BE2C (cell line): ENCODE data around the gene PTGR3.

Experiments used
- DNase-seq: peaks from one replicate; pipeline ENCODE4 v3.0.0-alpha.2; 2020
- H3K27me3 ChIP-seq: fragments of 250-450 bp; sonication (Bioruptor Pico); 2 replicates; pipeline ENCODE4 v1.5.1; 2020; ENCODE audit warnings: mild to moderate bottlenecking
- H3K36me3 ChIP-seq: fragments of 250-450 bp; sonication (Bioruptor Pico); 2 replicates; pipeline ENCODE4 v1.5.1; 2020; ENCODE audit warnings: mild to moderate bottlenecking
- H3K4me1 ChIP-seq: fragments of 250-450 bp; sonication (Bioruptor Pico); 2 replicates; pipeline ENCODE4 v1.5.1; 2020
- H3K4me3 ChIP-seq: 2 replicates; pipeline ENCODE4 v1.5.1; 2011; ENCODE audit warnings: low read depth, low read length
- H3K9me3 ChIP-seq: fragments of 250-450 bp; sonication (Bioruptor Pico); 2 replicates; pipeline ENCODE4 v1.5.1; 2020
- CTCF ChIP-seq: IDR thresholded peaks from 2 replicates; pipeline ENCODE4 v1.5.1; 2012; ENCODE audit warnings: mild to moderate bottlenecking, low read depth, low read length

The PTGR3 gene

GRCh38 chr18:75253043-75253442, 44.1 kb upstream of the PTGR3 start:
- H3K36me3 ChIP-seq = no peaks in the 10 kb centered on the region
- no peak for DNase-seq
- H3K4me3 ChIP-seq = no peak overlapping the region
- no peaks in the 10 kb centered on the region for H3K9me3 ChIP-seq
- no peaks in the 10 kb centered on the region for H3K4me1 ChIP-seq
- no peak for TF ChIP-seq CTCF
- no peaks in the 10 kb centered on the region for H3K27me3 ChIP-seq

- DNase-seq = no peak
- no peaks in the 10 kb centered on the region for H3K4me1 ChIP-seq
- no peak overlapping the region for H3K4me3 ChIP-seq
- H3K36me3 ChIP-seq = no peaks in the 10 kb centered on the region
- no peaks in the 10 kb centered on the region for H3K9me3 ChIP-seq
- TF ChIP-seq CTCF = no peak
- no peaks in the 10 kb centered on the region for H3K27me3 ChIP-seq
These were observed 43.2 kb upstream of the PTGR3 start for GRCh38 chr18:75252136-75252535.

GRCh38 chr18:75251466-75251865, 42.5 kb upstream of the PTGR3 start:
- no peak for TF ChIP-seq CTCF
- no peaks in the 10 kb centered on the region for H3K27me3 ChIP-seq
- no peaks in the 10 kb centered on the region for H3K36me3 ChIP-seq
- no peak for DNase-seq
- no peaks in the 10 kb centered on the region for H3K9me3 ChIP-seq
- no peaks in the 10 kb centered on the region for H3K4me1 ChIP-seq
- H3K4me3 ChIP-seq = no peak overlapping the region

GRCh38 chr18:75250471-75250821, 41.5 kb upstream of the PTGR3 start:
- no peak for DNase-seq
- Histone ChIP-seq H3K4me1 (peaks cover 5% of the 10 kb centered on the region; the same call in 1 of the 2 replicates), H3K36me3 (no peaks in the 10 kb centered on the region), H3K9me3 (no peaks in the 10 kb centered on the region), H3K27me3 (no peaks in the 10 kb centered on the region), H3K4me3 (no peak overlapping the region)
- no peak for TF ChIP-seq CTCF

GRCh38 chr18:75249672-75250470, 40.9 kb upstream of the PTGR3 start:
- Histone ChIP-seq H3K9me3 (no peaks in the 10 kb centered on the region), H3K27me3 (no peaks in the 10 kb centered on the region), H3K4me1 (peaks cover 5% of the 10 kb centered on the region; the same call in 1 of the 2 replicates), H3K36me3 (no peaks in the 10 kb centered on the region), H3K4me3 (no peak overlapping the region)
- TF ChIP-seq CTCF = no peak
- DNase-seq = no peak

- TF ChIP-seq CTCF = no peak
- Histone ChIP-seq H3K9me3 (no peaks in the 10 kb centered on the region), H3K27me3 (no peaks in the 10 kb centered on the region), H3K4me1 (peaks cover 5% of the 10 kb centered on the region; the same call in 1 of the 2 replicates), H3K36me3 (no peaks in the 10 kb centered on the region), H3K4me3 (no peak overlapping the region)
- no peak for DNase-seq
These were observed 40.2 kb upstream of the PTGR3 start for GRCh38 chr18:75249175-75249518.
